ENCODE measurements around the gene FOXE3. TPM values are rescaled to one million over a fixed set of nuclear protein-coding genes. Genes with fewer than 3 reads are reported as not detected.

The FOXE3 gene
- not detected in 2 replicates for polyA plus RNA-seq (2014; cell fraction: cytosol; rRNA removed)
- polyA plus RNA-seq (2014; cell fraction: nucleus; rRNA removed) = not detected in 2 replicates

DNA sequence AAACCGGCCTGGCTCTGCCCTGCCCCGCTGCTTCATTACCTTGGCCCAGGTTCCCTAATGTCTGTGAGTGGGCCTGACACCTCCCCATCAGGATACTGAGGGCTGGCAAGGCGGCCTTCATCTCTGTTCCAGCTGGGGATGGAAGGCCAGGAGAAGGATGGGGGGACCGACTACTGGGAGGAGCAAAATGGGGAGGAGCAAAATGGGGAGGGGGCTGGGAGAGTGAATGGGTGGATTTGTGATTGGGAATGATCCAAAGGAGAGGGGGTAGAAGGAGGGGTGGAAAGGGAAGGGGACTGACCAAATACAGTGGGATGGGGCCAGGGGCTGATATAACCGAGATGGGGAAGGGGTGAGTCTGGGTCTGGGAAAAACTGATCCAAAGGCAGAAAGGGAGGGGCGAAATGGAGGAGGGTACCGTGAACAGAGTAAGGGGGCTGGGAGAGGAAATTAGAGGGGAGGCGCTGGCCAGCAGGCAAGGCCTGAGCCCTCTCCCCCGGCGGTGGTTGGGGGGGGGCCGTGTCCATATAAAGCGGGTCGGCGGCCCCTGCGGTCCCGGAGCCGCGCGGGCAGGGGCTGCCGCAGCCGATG is at the start of gene FOXE3:
FOXE3 (plus strand) TSS at position 558 of the 591 bp plus-strand sequence; CDS start at position 589, 31 bp downstream.
- DNase-seq (ENCODE audit: low spot score) = no peak

DNA sequence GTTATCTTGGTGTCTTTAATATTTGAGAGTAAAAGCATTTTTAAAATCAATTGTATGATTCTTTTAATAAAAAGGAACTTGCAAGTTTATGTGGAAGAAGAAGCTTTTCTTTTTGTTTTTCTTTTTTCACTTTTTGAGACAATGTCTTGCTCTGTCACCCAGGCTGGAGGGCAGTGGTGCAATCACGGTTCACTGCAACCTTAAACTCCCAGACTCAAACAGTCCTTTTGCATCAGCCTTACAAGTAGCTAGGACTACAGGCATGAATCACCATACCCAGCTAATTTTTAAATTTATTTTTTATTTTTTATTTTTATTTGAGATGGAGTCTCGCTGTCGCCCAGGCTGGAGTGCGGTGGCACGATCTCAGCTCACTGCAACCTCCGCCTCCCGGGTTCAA is 48.4 kb upstream of the FOXE3 start:
- DNase-seq (ENCODE audit: low spot score) = no peak

GRCh38 chr1:47371016-47371517 is 45.0 kb upstream of the FOXE3 start:
- no peak for DNase-seq (ENCODE audit: low spot score)

DNA sequence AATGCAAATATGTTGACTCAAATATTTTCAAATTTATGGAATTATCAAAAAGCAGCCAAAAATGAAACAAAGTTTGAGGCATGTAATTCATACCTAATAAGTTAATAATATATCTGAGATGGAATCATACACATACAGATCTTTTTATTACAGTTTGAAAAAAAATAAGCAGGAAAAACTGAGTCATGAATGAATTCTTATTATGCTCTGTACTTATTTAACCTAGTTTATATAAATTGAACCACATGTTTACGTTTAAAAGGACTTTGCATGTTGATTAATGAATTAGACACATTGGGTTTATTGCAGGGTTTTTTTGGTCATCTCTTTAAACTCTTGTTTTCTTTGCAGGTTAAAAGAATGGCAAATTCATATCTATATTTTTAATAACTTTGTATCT is 41.6 kb upstream of the FOXE3 start:
- no peak for DNase-seq (ENCODE audit: low spot score)

DNA sequence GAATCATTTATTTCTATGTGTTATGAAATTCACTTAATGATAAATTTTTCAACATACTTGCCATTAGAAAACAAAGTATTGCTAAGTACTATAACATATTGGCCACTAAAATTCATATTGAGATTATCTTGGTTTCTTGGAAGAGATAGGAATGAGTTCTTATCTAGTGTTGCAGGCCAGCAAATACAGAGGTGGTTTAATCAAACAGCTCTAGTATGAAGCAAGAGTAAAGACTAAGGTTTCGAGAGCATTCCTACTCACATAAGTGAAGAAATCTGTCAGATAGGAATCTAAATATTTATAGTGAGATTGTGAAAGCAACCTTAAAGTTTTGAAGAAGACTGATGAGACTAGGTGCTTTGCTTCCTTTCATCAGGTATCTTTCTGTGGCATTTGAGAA is 37.9 kb upstream of the FOXE3 start:
- DNase-seq (ENCODE audit: low spot score) = no peak

- DNase-seq (ENCODE audit: low spot score) = no peak
Observed at GRCh38 chr1:47380699-47381098, 35.4 kb upstream of the FOXE3 start.

GRCh38 chr1:47382399-47382983 is 33.6 kb upstream of the FOXE3 start:
- no peak for DNase-seq (ENCODE audit: low spot score)

DNA sequence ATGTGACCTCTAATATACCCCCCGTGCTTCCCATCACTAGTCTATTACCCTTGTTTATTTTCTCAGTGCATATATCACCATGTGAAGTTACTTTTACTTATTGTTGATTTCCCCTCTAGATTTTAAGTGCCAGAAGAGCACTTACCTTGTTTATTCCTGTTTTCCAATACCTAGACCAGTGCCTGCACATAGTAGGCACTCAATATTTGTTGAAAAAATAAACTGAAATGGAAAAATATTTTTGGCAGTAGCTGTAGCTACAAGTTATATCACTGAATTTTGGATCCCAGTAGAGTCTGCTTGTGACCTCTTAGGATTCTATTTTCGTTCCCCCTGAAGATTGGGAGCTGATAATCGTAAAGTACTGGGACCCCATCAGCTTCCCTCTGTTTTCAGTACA is 32.0 kb upstream of the FOXE3 start:
- no peak for DNase-seq (ENCODE audit: low spot score)

- DNase-seq (ENCODE audit: low spot score) = no peak
Observed at GRCh38 chr1:47385020-47385419, 31.1 kb upstream of the FOXE3 start.

DNA sequence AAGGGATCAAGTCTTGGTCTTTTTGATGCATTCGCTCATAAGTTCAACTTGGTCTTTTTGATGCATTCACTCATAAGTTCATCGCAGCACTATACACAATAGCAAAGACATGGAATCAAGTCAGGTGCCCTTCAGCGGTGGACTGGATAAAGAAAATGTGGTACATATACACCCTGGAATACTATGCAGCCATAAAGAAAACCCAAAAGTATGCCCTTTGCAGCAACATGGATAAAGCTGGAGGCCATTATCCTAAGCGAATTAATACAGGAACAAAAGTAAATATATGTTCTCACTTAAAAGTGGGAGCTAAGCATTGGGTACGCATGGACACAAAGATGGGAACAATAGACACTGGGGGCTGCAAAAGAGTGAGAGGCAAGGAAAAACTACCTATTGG is 29.8 kb upstream of the FOXE3 start:
- no peak for DNase-seq (ENCODE audit: low spot score)

- DNase-seq (ENCODE audit: low spot score) = peak; percentile 4
Observed at GRCh38 chr1:47388030-47388890, 27.8 kb upstream of the FOXE3 start.

DNA sequence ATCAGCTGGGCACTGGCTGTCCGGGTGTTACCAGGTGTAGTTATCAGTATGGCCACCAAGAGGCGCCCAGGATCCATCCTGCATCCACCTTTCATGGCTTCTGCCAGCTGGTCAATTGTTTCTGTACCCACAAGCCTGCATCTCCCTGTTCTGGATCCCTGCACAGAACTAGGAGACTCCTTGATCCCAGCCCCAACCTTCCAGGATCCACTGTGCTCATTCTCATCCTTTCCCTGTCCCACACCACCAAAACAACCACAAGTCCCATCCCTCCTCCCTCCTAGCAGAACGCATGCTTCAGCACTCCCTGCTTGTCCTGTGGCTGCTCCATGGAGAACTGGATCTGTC is 27.2 kb upstream of the FOXE3 start:
- DNase-seq (ENCODE audit: low spot score) = peak; percentile 55

DNA sequence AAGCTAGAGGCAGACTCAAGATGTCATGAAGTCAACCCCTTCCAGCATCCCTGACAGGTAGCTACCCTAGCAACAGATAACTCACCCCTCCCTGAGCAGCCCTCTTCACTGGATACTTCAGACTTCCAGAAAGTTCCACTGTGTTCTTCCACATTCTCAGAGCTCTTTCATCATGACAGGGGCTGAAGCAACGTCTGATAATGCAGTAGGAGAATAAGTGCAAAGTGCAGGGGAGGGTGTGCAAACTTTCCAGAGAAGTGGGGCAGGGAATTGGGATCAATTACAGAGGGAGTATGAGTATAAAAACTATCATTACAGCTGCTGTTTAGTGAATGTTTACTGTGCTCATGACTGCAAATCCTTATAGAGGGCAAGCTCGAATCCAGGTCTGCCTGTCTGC is 26.4 kb upstream of the FOXE3 start:
- DNase-seq (ENCODE audit: low spot score) = no peak

GRCh38 chr1:47390843-47391242 is 25.2 kb upstream of the FOXE3 start:
- no peak for DNase-seq (ENCODE audit: low spot score)

- DNase-seq (ENCODE audit: low spot score) = no peak
Observed at GRCh38 chr1:47393141-47393540, 22.9 kb upstream of the FOXE3 start.

GRCh38 chr1:47395433-47395832 is 20.7 kb upstream of the FOXE3 start:
- no peak for DNase-seq (ENCODE audit: low spot score)

DNA sequence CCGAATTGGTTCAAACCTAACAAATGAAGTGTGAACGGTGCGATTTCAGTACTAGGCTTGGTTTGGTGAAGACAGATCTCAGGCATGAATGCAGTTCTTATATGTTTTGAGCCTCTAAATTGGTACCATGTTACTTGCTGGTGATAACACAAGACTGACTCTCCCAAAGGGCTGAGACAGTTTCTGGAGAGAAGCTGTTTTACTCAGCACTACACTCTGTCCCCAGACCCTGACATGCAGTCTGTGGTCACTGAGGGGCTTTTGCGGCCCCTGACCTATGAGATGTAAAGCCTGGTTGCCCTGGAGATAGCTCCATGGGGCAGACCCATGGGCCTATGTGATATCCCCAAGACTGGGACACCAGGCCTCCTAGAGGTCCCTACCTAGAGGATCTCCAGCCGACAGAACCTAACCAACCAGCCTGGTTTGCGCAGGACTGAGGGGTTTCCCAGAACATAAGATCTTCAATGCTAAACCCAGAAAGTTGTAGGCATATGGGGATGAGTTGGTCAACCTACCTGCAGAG is 19.4 kb upstream of the FOXE3 start:
- DNase-seq (ENCODE audit: low spot score) = no peak

GRCh38 chr1:47399138-47399845 is 16.8 kb upstream of the FOXE3 start:
- DNase-seq (ENCODE audit: low spot score) = no peak

- DNase-seq (ENCODE audit: low spot score) = no peak
Observed at GRCh38 chr1:47399846-47400155, 16.3 kb upstream of the FOXE3 start.

DNA sequence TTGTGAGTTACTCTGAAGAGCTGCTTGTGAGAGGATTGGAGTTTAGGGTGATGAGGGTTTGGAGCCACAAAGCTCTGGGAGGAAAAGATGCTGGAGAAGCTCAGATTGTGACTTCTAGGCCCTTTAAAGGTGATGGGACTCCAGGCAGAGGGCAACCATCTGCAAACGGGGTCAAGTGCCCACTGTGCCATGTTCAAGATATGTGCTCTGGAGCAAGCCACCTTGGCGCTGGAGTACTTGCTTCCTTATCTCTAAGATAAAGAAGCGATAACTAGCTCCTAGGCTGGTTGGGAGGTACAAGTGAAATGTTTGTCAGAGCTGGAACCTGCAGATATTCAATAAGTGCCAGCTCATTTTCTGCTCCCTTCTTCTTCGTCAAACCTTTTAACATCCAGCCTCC is 14.3 kb upstream of the FOXE3 start:
- no peak for DNase-seq (ENCODE audit: low spot score)

DNA sequence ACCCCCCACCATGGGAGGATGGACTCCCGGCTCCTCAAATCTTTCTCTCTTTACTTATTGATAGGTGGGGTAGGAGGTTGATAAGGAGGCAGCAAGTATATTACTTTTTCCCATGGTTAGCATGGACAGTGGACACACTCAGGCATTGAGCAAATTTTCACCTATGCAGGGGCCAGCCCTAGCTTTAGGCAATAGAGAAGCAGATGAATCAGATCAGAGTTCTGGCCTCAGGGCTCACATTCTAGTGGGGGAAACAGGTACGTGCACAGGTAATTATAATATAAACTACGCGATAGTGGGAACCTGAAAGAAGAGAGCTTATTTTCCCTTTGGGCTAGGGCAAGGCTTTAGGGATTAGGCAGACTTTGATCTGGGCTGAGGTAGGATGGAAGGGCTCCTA is 13.5 kb upstream of the FOXE3 start:
- DNase-seq (ENCODE audit: low spot score) = no peak

Measured in SK-N-DZ (cell line).